ENCODE data around the gene VAMP1. TPM values are rescaled to one million over a fixed set of nuclear protein-coding genes. Genes with fewer than 3 reads are reported as not detected.
A peak's percentile ranks its signal among the peaks of the same experiment; 100 is the strongest.

VAMP1 gene
- total RNA-seq, 2 donors from 2014 or later = 19.9 to 81.8 TPM

GRCh38 chr12:6450091-6450868 is 20.2 kb downstream of the VAMP1 start:
- Mint-ChIP-seq H3K36me3 (ENCODE audit: low read depth) (peaks cover 87% of the 10 kb centered on the region), H3K4me1 (peaks cover 28% of the 10 kb centered on the region), H3K9me3 (no peaks in the 10 kb centered on the region), H3K4me3 (peak overlapping the region; percentile 100), H3K27ac (peak overlapping the region; percentile 100), H3K27me3 (no peaks in the 10 kb centered on the region)
- no peak for ATAC-seq (replicated peaks)

GRCh38 chr12:6444704-6445688 is 25.5 kb downstream of the VAMP1 start, which contains the start of gene CD27:
Gene CD27, plus strand, starts transcription at chr12:6444955. Its CDS starts 141 bp downstream, at chr12:6445096.
- Mint-ChIP-seq H3K27me3 (no peaks in the 10 kb centered on the region), H3K4me3 (peak within 1 kb of the TSS; percentile 96), H3K36me3 (ENCODE audit: low read depth) (peaks cover 51% of the 10 kb centered on the region), H3K9me3 (no peaks in the 10 kb centered on the region), H3K4me1 (peaks cover 26% of the 10 kb centered on the region), H3K27ac (peak within 1 kb of the TSS; percentile 80)
- ATAC-seq (replicated peaks) = peak; percentile 13

- Mint-ChIP-seq H3K4me1 (peaks cover 26% of the 10 kb centered on the region), H3K4me3 (peak overlapping the region; percentile 96), H3K9me3 (no peaks in the 10 kb centered on the region), H3K27ac (peak overlapping the region; percentile 80), H3K36me3 (ENCODE audit: low read depth) (peaks cover 49% of the 10 kb centered on the region), H3K27me3 (no peaks in the 10 kb centered on the region)
- peak; percentile 34 for ATAC-seq (replicated peaks)
These were observed 26.4 kb downstream of the VAMP1 start for GRCh38 chr12:6444031-6444430.

- H3K4me1 Mint-ChIP-seq = peaks cover 28% of the 10 kb centered on the region
- H3K36me3 Mint-ChIP-seq (ENCODE audit: low read depth) = peaks cover 49% of the 10 kb centered on the region
- no peaks in the 10 kb centered on the region for H3K9me3 Mint-ChIP-seq
- H3K4me3 Mint-ChIP-seq = peak overlapping the region; percentile 96
- H3K27ac Mint-ChIP-seq = peak overlapping the region; percentile 80
- H3K27me3 Mint-ChIP-seq = no peaks in the 10 kb centered on the region
- peak; percentile 76 for ATAC-seq (replicated peaks)
These were observed 27.0 kb downstream of the VAMP1 start for GRCh38 chr12:6443361-6443983.

- peaks cover 24% of the 10 kb centered on the region for H3K4me1 Mint-ChIP-seq
- peaks cover 43% of the 10 kb centered on the region for H3K36me3 Mint-ChIP-seq (ENCODE audit: low read depth)
- no peak for ATAC-seq (replicated peaks)
- H3K27me3 Mint-ChIP-seq = no peaks in the 10 kb centered on the region
- no peaks in the 10 kb centered on the region for H3K9me3 Mint-ChIP-seq
- peak overlapping the region; percentile 80 for H3K27ac Mint-ChIP-seq
- peak overlapping the region; percentile 96 for H3K4me3 Mint-ChIP-seq
These were observed 27.6 kb downstream of the VAMP1 start for GRCh38 chr12:6442836-6443235.

- Mint-ChIP-seq H3K27ac (no peak overlapping the region), H3K4me1 (peaks cover 20% of the 10 kb centered on the region)
- ATAC-seq (replicated peaks) = no peak
These were observed 30.1 kb downstream of the VAMP1 start for GRCh38 chr12:6440391-6440790.

GRCh38 chr12:6438345-6438744 is 32.1 kb downstream of the VAMP1 start:
- H3K4me3 Mint-ChIP-seq = no peak overlapping the region
- ATAC-seq (replicated peaks) = peak; percentile 27
- no peak overlapping the region for H3K27ac Mint-ChIP-seq
- peaks cover 1% of the 10 kb centered on the region for H3K36me3 Mint-ChIP-seq (ENCODE audit: low read depth)
- H3K27me3 Mint-ChIP-seq = no peaks in the 10 kb centered on the region
- H3K4me1 Mint-ChIP-seq = peaks cover 12% of the 10 kb centered on the region
- no peaks in the 10 kb centered on the region for H3K9me3 Mint-ChIP-seq

More at GRCh38 chr12:6440391-6440790, 30.1 kb downstream of the VAMP1 start:
- Mint-ChIP-seq H3K9me3 (no peaks in the 10 kb centered on the region), H3K36me3 (ENCODE audit: low read depth) (peaks cover 18% of the 10 kb centered on the region), H3K4me3 (no peak overlapping the region), H3K27me3 (no peaks in the 10 kb centered on the region)

GRCh38 chr12:6437586-6437985 is 32.9 kb downstream of the VAMP1 start:
- Mint-ChIP-seq H3K4me1 (peaks cover 11% of the 10 kb centered on the region), H3K27me3 (no peaks in the 10 kb centered on the region), H3K36me3 (ENCODE audit: low read depth) (no peaks in the 10 kb centered on the region), H3K4me3 (no peak overlapping the region), H3K9me3 (no peaks in the 10 kb centered on the region), H3K27ac (no peak overlapping the region)
- ATAC-seq (replicated peaks) = no peak

GRCh38 chr12:6435961-6436715 is 34.3 kb downstream of the VAMP1 start:
- peaks cover 11% of the 10 kb centered on the region for H3K4me1 Mint-ChIP-seq
- H3K27me3 Mint-ChIP-seq = no peaks in the 10 kb centered on the region
- ATAC-seq (replicated peaks) = no peak
- H3K4me3 Mint-ChIP-seq = no peak overlapping the region
- H3K9me3 Mint-ChIP-seq = no peaks in the 10 kb centered on the region
- H3K36me3 Mint-ChIP-seq (ENCODE audit: low read depth) = no peaks in the 10 kb centered on the region
- H3K27ac Mint-ChIP-seq = no peak overlapping the region

- Mint-ChIP-seq H3K27me3 (no peaks in the 10 kb centered on the region), H3K36me3 (ENCODE audit: low read depth) (no peaks in the 10 kb centered on the region), H3K4me3 (peak overlapping the region; percentile 61), H3K9me3 (no peaks in the 10 kb centered on the region), H3K4me1 (peaks cover 23% of the 10 kb centered on the region), H3K27ac (peak overlapping the region; percentile 62)
- ATAC-seq (replicated peaks) = peak; percentile 84
These were observed 36.0 kb downstream of the VAMP1 start for GRCh38 chr12:6434205-6435140.

GRCh38 chr12:6432991-6433390 is 37.5 kb downstream of the VAMP1 start:
- Mint-ChIP-seq H3K27me3 (no peaks in the 10 kb centered on the region), H3K27ac (peak overlapping the region; percentile 62), H3K4me1 (peaks cover 19% of the 10 kb centered on the region), H3K4me3 (no peak overlapping the region), H3K36me3 (ENCODE audit: low read depth) (no peaks in the 10 kb centered on the region), H3K9me3 (no peaks in the 10 kb centered on the region)
- ATAC-seq (replicated peaks) = no peak

- Mint-ChIP-seq H3K4me3 (peak overlapping the region; percentile 64), H3K4me1 (peaks cover 34% of the 10 kb centered on the region)
- ATAC-seq (replicated peaks) = no peak
These were observed 40.1 kb downstream of the VAMP1 start for GRCh38 chr12:6430124-6430989.

More at GRCh38 chr12:6430124-6430989, 40.1 kb downstream of the VAMP1 start:
- H3K27me3 Mint-ChIP-seq = no peaks in the 10 kb centered on the region
- peaks cover 8% of the 10 kb centered on the region for H3K36me3 Mint-ChIP-seq (ENCODE audit: low read depth)
- peak overlapping the region; percentile 84 for H3K27ac Mint-ChIP-seq
- no peaks in the 10 kb centered on the region for H3K9me3 Mint-ChIP-seq

All from activated T-helper 17 cell treated with anti-CD3 and anti-CD28 coated beads, Interleukin-2, amount 50 U/mL, for 72 hours (primary cell).